Endothelial cell of umbilical vein (primary cell): ENCODE data around the gene C12orf42. TPM values are rescaled to one million over a fixed set of nuclear protein-coding genes. Genes with fewer than 3 reads are reported as not detected.

Source experiments
- BruUV-seq: library from RNA; stranded (reverse); fragments of 400-500 nt; replicated peaks from 2 replicates; lab custom pipeline; 2021; lab: Mats Ljungman, UMichigan
- CTCF ChIA-PET: fragments of 300-600, 350-600 bp; sonication (Branson Sonifier 250); formaldehyde crosslinking; loops from one replicate; lab custom pipeline; 2021; ENCODE audit warnings: antibody characterized with exemption, inconsistent platforms; lab: Charles Lee
- POLR2A ChIA-PET: fragments of 300-600, 350-600 bp; sonication (Branson Sonifier 250); formaldehyde crosslinking; loops from one replicate; lab custom pipeline; 2021; ENCODE audit warnings: antibody characterized with exemption, inconsistent platforms; lab: Charles Lee
- DNase-seq: peaks from one replicate; pipeline ENCODE4 v3.0.0-alpha.2; 2011; ENCODE audit warnings: low read depth, low spot score
- FAIRE-seq: peaks from 2 replicates; lab custom pipeline; 2011; peaks lifted over from hg19 to GRCh38; lab: Jason Lieb, UNC
- H2AFZ ChIP-seq: 2 replicates; pipeline ENCODE4 v1.6.0; 2012; ENCODE audit warnings: low read depth, low read length, control low read depth, inconsistent platforms
- H3K27ac ChIP-seq: 2 replicates; pipeline ENCODE4 v1.5.1; 2011; ENCODE audit warnings: low read depth, mild to moderate bottlenecking, control low read depth, low read length, moderate library complexity; ENCODE audit not compliant: insufficient read depth
- H3K27me3 ChIP-seq, 2 experiments: 2 replicates each; pipeline versions ENCODE4 v1.6.0 to v1.6.1; 2011; ENCODE audit warnings: low read length in 2 of 2, mixed read lengths in 1 of 2; ENCODE audit not compliant: control insufficient read depth in 2 of 2, insufficient read depth in 2 of 2
- H3K36me3 ChIP-seq, 2 experiments: 2 replicates in 1 of 2; 3 replicates in 1 of 2; pipeline ENCODE4 v1.5.1; 2011; ENCODE audit warnings: low read length in 2 of 2, mild to moderate bottlenecking in 1 of 2, moderate library complexity in 1 of 2; ENCODE audit not compliant: control insufficient read depth in 2 of 2, insufficient read depth in 2 of 2; ENCODE audit errors: extremely low read depth in 1 of 2
- H3K4me1 ChIP-seq: 3 replicates; pipeline ENCODE4 v1.5.1; 2011; ENCODE audit warnings: mild to moderate bottlenecking, low read length; ENCODE audit not compliant: control insufficient read depth, insufficient read depth; ENCODE audit errors: extremely low read depth
- H3K4me2 ChIP-seq: 2 replicates; pipeline ENCODE4 v1.6.1; 2011; ENCODE audit warnings: low read length, control low read depth, mixed read lengths; ENCODE audit not compliant: insufficient read depth
- H3K4me3 ChIP-seq, 3 experiments: fragments of 200-600 bp in 1 of 3; sonication (generic), shearing (Covaris generic) in 1 of 3; replicated peaks in 1 of 3; 2 replicates each; pipeline ENCODE4 v1.5.1; 2011 to 2016; ENCODE audit warnings: control low read depth in 3 of 3, low read length in 3 of 3, mild to moderate bottlenecking in 2 of 3, inconsistent platforms in 1 of 3, low read depth in 1 of 3, moderate library complexity in 1 of 3; ENCODE audit not compliant: insufficient read depth in 1 of 3
- H3K79me2 ChIP-seq: 2 replicates; pipeline ENCODE4 v1.6.0; 2012; ENCODE audit warnings: low read length, inconsistent platforms; ENCODE audit not compliant: control insufficient read depth, insufficient read depth
- H3K9ac ChIP-seq: replicated peaks from 2 replicates; pipeline ENCODE3; 2011; ENCODE audit warnings: low read length, control low read depth; ENCODE audit not compliant: insufficient read depth; ENCODE audit errors: extremely low read depth
- H3K9me1 ChIP-seq: replicated peaks from 3 replicates; pipeline ENCODE4 v1.6.0; 2011; ENCODE audit warnings: mild to moderate bottlenecking, low read length; ENCODE audit not compliant: control insufficient read depth, insufficient read depth; ENCODE audit errors: extremely low read depth
- H3K9me3 ChIP-seq: replicated peaks from 2 replicates; pipeline ENCODE4 v1.5.1; 2012; ENCODE audit warnings: low read length, inconsistent platforms; ENCODE audit not compliant: control insufficient read depth, insufficient read depth
- H4K20me1 ChIP-seq: replicated peaks from 2 replicates; pipeline ENCODE3; 2011; ENCODE audit warnings: mild to moderate bottlenecking, low read length; ENCODE audit not compliant: control insufficient read depth, insufficient read depth; ENCODE audit errors: extremely low read depth
- EZH2 ChIP-seq: IDR thresholded peaks from 2 replicates; pipeline ENCODE4 v1.6.1; 2012; ENCODE audit warnings: borderline replicate concordance, low read depth, mild to moderate bottlenecking, moderate library complexity, low read length, inconsistent platforms; ENCODE audit not compliant: severe bottlenecking
- FOS ChIP-seq: IDR thresholded peaks from 2 replicates; pipeline ENCODE4 v1.6.1; 2011; ENCODE audit warnings: mild to moderate bottlenecking, low read length, moderate library complexity, borderline replicate concordance; ENCODE audit not compliant: insufficient read depth
- GATA2 ChIP-seq: IDR thresholded peaks from 2 replicates; pipeline ENCODE4 v1.7.0; 2011; ENCODE audit warnings: low read depth, mild to moderate bottlenecking, moderate library complexity, mixed read lengths, low read length; ENCODE audit not compliant: insufficient read length, insufficient read depth
- JUN ChIP-seq: IDR thresholded peaks from 2 replicates; pipeline ENCODE4 v1.6.1; 2011; ENCODE audit warnings: borderline replicate concordance, low read depth; ENCODE audit not compliant: insufficient read length, insufficient read depth
- MYC ChIP-seq: IDR thresholded peaks from one replicate; pipeline ENCODE4 v1.6.1; 2011; ENCODE audit warnings: mild to moderate bottlenecking, low read depth, low read length
- POLR2A ChIP-seq: IDR thresholded peaks from 2 replicates; pipeline ENCODE4 v1.6.1; 2012; ENCODE audit warnings: low read depth, mild to moderate bottlenecking, control low read depth, low read length
- POLR2AphosphoS5 ChIP-seq: IDR thresholded peaks from 2 replicates; pipeline ENCODE4 v1.6.1; 2012; ENCODE audit warnings: low read depth, mild to moderate bottlenecking, control low read depth, low read length, moderate library complexity; ENCODE audit not compliant: insufficient read depth
- dilution Hi-C: fragments of 300-500 bp; cut with MboI; formaldehyde crosslinking; loops from one replicate; pipeline ENCODE4 v1.15.0; 2019; ENCODE audit warnings: low sequenced_read_pairs; ENCODE audit not compliant: extremely low pct_ligation_motif_present
- intact Hi-C: fragments of 100-400 bp; cut with micrococcal nuclease; formaldehyde crosslinking; loops from one replicate; pipeline ENCODE4 v1.10.0; 2022
- polyA plus RNA-seq, 4 experiments: library from polyadenylated mRNA; depleted of rRNA in 3 of 4; stranded (reverse) in 3 of 4; unstranded in 1 of 4; fragments of >200 nt; gene quantifications; 2 replicates each; pipeline versions ENCODE4 v1.2.1 to v1.2.3, GENCODE V29; 2011 to 2012; ENCODE audit warnings: missing spikeins in 1 of 4
- total RNA-seq: library from RNA; stranded (reverse); gene quantifications from 2 replicates; pipeline ENCODE4 v1.2.3, GENCODE V29; 2021
- TF ChIP-seq, protein P1 (sequence below): IDR thresholded peaks from 2 replicates; pipeline ENCODE4 v1.6.1; 2011; ENCODE audit not compliant: insufficient read depth, insufficient read length
- TF ChIP-seq, protein P2 (sequence below), 2 donors: IDR thresholded peaks; 1 replicate in 1 of 2; 2 replicates in 1 of 2; pipeline ENCODE4 v1.5.1; 2011; ENCODE audit warnings: low read length in 2 of 2, mild to moderate bottlenecking in 2 of 2, moderate library complexity in 2 of 2, control low read depth in 1 of 2, inconsistent platforms in 1 of 2, low read depth in 1 of 2; ENCODE audit not compliant: insufficient read depth in 1 of 2; ENCODE audit errors: extremely low read depth in 1 of 2

The C12orf42 gene
- total and polyA plus RNA-seq, 2 donors (not counting 3 experiments of a cell fraction or from before 2014, with no cell fraction given), result not detected

DNA sequence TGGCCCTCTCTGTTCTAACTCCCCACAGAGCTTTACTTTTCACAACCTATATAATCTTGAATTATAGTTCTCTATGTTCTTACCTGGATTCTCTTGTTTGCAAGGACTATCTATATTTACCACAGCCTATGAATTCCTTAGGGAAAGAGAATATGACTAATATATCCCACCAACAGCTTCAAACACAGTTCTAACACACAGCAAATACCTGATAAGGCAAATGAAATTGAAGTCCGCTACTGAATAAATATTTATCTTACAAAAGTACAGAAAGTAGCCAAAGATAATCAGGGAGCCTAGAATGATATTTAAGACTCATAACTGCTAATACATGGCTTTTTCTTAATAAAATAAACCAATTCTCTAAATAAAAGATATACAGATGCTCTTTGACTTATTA lies 165.1 kb downstream of the C12orf42 start:
- BruUV-seq, result no TSS peak
- Histone ChIP-seq H4K20me1 (no peaks in the 10 kb centered on the region), H3K9me1 (no peaks in the 10 kb centered on the region), H3K27ac (no peak overlapping the region), H3K27me3 (no peaks in the 10 kb centered on the region), H3K4me2 (no peak overlapping the region), H3K36me3 (no peaks in the 10 kb centered on the region), H3K4me3 (no peak overlapping the region), H3K4me1 (no peaks in the 10 kb centered on the region), H2AFZ (no peak overlapping the region), H3K9me3 (peaks cover 5% of the 10 kb centered on the region), H3K79me2 (no peaks in the 10 kb centered on the region), H3K9ac (no peak overlapping the region)
- TF ChIP-seq FOS (no peak), POLR2A (no peak), POLR2AphosphoS5 (no peak), GATA2 (no peak), MYC (no peak), EZH2 (no peak), JUN (no peak)
- TF ChIP-seq, protein P1, sequence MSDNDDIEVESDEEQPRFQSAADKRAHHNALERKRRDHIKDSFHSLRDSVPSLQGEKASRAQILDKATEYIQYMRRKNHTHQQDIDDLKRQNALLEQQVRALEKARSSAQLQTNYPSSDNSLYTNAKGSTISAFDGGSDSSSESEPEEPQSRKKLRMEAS, result no peak
- TF ChIP-seq, protein P2, sequence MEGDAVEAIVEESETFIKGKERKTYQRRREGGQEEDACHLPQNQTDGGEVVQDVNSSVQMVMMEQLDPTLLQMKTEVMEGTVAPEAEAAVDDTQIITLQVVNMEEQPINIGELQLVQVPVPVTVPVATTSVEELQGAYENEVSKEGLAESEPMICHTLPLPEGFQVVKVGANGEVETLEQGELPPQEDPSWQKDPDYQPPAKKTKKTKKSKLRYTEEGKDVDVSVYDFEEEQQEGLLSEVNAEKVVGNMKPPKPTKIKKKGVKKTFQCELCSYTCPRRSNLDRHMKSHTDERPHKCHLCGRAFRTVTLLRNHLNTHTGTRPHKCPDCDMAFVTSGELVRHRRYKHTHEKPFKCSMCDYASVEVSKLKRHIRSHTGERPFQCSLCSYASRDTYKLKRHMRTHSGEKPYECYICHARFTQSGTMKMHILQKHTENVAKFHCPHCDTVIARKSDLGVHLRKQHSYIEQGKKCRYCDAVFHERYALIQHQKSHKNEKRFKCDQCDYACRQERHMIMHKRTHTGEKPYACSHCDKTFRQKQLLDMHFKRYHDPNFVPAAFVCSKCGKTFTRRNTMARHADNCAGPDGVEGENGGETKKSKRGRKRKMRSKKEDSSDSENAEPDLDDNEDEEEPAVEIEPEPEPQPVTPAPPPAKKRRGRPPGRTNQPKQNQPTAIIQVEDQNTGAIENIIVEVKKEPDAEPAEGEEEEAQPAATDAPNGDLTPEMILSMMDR (IDR thresholded peaks at IDR 0.05; ENCODE audit: extremely low read depth in 1 of 2, insufficient read depth in 1 of 2, low read depth in 1 of 2, low read length in 2 of 2), result no peak
- DNase-seq (no peak), FAIRE-seq (no peak)
- CTCF ChIA-PET, result no interaction called here
- dilution Hi-C loops (no loop called here), intact Hi-C loops (no loop called here)
- POLR2A ChIA-PET, result no interaction called here
